Central memory CD8-positive, alpha-beta T cell (primary cell): ENCODE data around the gene CASKIN2.

ENCODE experiments used
- ATAC-seq: fragments of 150-1000 bp; cut with Tn5 transposase; replicated peaks from 2 replicates; pipeline ENCODE4 v1.10.0; 2022; ENCODE audit warnings: mild to moderate bottlenecking, moderate FRiP score, moderate number of reproducible peaks; ENCODE audit not compliant: poor library complexity, severe bottlenecking; ENCODE audit errors: extremely low read depth
- DNase-seq, 2 donors: peaks; one replicate each; pipeline ENCODE4 v3.0.0; 2021; ENCODE audit warnings: low spot score in 2 of 2
- H3K27ac Mint-ChIP-seq: one replicate; pipeline ENCODE4 v1.8.0; 2022; ENCODE audit warnings: low read depth, mild to moderate bottlenecking, moderate library complexity, mixed read lengths
- H3K27me3 Mint-ChIP-seq: one replicate; pipeline ENCODE4 v1.8.0; 2022; ENCODE audit warnings: mixed read lengths
- H3K36me3 Mint-ChIP-seq: one replicate; pipeline ENCODE4 v1.8.0; 2022; ENCODE audit warnings: mild to moderate bottlenecking, moderate library complexity, mixed read lengths; ENCODE audit not compliant: insufficient read depth
- H3K4me1 Mint-ChIP-seq: one replicate; pipeline ENCODE4 v1.8.0; 2022; ENCODE audit warnings: mixed read lengths
- H3K4me3 Mint-ChIP-seq: one replicate; pipeline ENCODE4 v1.8.0; 2022; ENCODE audit warnings: mild to moderate bottlenecking, moderate library complexity, mixed read lengths
- H3K9me3 Mint-ChIP-seq: one replicate; pipeline ENCODE4 v1.8.0; 2022; ENCODE audit warnings: mixed read lengths

The CASKIN2 gene

DNA sequence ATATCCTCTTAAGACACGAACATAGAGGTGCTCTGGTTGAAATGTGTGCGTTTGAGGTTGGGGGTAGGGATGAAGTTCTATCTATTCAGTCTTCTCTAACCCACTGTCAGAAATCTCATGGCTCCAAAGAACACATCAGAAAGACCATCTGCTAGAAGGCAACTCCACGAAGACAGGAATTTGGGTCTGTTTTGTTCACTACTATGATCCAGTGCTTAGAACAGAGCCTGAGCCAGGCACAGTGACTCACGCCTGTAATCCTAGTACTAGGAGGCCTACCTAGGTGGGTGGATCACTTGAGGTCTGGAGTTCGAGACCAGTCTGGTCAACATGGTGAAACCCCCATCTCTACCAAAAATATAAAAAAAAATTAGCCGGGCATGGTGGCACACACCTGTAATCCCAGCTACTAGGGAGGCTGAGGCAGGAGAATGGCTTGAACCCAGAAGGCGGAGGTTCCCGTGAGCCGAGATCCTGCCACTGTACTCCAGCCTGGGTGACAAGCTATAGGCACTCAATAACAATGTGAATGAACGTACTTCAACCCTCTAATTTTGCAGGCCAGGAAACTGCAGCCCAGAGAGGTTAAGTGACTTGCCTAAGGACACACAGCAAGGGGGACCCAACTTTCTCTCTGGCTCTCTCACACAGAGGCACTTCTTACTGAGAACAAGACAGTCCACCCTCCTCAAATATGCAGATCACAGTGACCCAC is 2.3 kb downstream of the CASKIN2 start:
- H3K4me1 Mint-ChIP-seq: peaks cover 11% of the 10 kb centered on the region

DNA sequence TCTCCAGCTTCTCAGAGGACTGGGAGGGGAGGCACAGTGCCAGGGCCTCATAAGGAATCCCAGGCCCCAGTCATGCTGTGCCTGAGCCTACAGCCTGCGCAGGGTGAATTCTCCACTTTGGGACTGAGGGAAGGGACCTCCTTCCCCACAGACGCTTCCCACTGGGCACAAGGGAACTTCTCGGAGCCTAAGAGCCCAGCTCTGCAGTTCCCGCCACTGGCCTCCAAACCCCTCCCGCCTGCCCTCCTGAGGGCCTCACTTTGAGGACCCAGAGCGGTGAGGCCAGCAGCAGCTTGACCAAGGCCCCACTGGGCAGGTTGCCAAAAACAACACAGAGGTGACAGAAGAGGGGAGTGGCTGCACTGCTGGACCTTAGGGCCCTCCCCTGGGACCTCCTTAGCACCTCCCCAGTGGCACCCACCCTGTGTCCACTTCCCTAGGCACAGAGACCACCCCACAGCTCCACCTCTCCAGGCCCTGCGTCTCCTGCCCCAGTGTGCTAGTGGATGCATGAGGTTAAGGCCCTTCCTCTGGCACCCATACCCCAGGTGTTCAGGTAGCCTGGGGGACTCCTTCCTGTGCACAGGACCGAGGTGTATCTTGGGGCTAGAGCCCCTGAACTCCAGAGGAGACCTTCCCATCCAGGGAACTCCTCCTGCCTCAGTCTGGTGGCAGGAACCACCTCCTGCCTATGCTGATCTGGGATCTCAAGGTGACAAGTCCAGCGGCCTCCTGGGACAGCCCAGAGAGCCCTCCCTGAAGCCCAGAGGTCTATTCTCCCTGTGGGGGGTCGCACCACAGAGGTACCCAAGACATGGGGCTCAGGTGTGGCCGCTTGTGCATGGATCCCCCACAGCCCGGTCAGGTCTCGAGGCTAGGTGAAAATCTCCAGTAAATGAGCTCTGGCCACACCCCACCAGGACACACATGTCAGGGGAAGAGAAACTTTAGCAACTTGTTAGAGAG is 3.4 kb downstream of the CASKIN2 start:
- H3K27me3 Mint-ChIP-seq: no peaks in the 10 kb centered on the region
- H3K4me1 Mint-ChIP-seq: no peaks in the 10 kb centered on the region
- no peak overlapping the region for H3K4me3 Mint-ChIP-seq
- H3K36me3 Mint-ChIP-seq: peaks cover 4% of the 10 kb centered on the region
- H3K9me3 Mint-ChIP-seq: no peaks in the 10 kb centered on the region
- no peak for ATAC-seq
- DNase-seq: no peak
- no peak overlapping the region for H3K27ac Mint-ChIP-seq

More for the DNA sequence above, 2.3 kb downstream of the CASKIN2 start:
- no peak overlapping the region for H3K4me3 Mint-ChIP-seq
- H3K27me3 Mint-ChIP-seq: no peaks in the 10 kb centered on the region
- DNase-seq (no peak), ATAC-seq (no peak)
- H3K27ac Mint-ChIP-seq: no peak overlapping the region
- peaks cover 6% of the 10 kb centered on the region for H3K36me3 Mint-ChIP-seq
- no peaks in the 10 kb centered on the region for H3K9me3 Mint-ChIP-seq

DNA sequence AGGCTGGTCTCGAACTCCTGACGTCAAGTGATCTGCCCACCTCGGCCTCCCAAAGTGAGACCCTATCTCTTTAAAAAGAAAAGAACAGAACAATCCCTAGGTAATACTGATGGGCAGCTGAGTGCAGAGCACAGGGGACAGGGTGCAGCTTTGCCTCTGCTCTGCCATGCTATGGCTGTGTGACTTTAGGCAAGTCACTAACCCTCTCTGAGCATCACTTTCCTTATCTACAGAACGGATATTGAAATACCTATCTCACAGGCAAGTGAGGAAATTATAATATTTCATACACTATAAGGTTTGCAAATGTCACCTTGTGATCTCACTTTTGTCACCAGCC is 4.1 kb downstream of the CASKIN2 start:
- Mint-ChIP-seq H3K9me3 (no peaks in the 10 kb centered on the region), H3K4me3 (no peak overlapping the region), H3K4me1 (no peaks in the 10 kb centered on the region), H3K27me3 (no peaks in the 10 kb centered on the region), H3K36me3 (peaks cover 4% of the 10 kb centered on the region), H3K27ac (no peak overlapping the region)
- DNase-seq: no peak
- ATAC-seq: no peak

DNA sequence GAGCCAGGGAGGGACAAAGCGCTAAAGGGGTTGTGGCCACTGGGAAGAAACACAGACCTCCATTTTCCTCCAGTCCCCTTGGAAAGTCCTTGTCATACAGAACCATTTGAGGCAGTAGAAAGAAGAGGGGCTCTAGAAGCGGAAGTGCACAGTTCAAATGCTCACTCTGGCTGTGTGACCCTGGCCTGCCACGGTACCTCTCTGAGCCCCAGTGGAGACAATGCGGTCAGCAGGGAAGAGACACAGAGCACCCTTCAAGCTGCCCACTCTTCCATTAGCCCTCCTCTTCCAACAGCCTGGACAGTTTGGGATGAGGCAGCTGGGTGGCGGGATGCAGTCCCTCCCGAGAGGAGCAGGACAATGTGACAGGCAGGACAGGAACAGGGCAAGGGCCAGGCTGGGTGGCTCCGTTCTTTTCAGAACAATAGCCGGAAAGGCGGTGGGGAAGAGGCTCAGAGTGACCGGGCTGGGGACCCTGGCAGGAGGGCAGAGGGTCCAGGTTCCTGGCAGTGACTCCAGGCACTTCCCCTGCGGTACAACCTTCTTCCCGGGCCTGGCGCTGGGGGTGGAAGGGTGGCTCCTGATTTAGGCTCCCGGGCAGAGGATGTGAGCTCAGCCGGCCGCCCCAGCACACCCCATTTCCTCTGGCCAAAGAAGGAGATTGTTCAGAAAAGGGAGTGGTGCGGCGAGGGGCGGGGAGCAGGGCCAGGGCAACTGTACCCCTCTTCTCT is 5.6 kb downstream of the CASKIN2 start:
- peaks cover 1% of the 10 kb centered on the region for H3K36me3 Mint-ChIP-seq
- H3K4me3 Mint-ChIP-seq: no peak overlapping the region
- peaks cover under 1% of the 10 kb centered on the region for H3K4me1 Mint-ChIP-seq
- no peaks in the 10 kb centered on the region for H3K27me3 Mint-ChIP-seq
- no peak for DNase-seq
- H3K9me3 Mint-ChIP-seq: no peaks in the 10 kb centered on the region
- H3K27ac Mint-ChIP-seq: no peak overlapping the region
- ATAC-seq: no peak

DNA sequence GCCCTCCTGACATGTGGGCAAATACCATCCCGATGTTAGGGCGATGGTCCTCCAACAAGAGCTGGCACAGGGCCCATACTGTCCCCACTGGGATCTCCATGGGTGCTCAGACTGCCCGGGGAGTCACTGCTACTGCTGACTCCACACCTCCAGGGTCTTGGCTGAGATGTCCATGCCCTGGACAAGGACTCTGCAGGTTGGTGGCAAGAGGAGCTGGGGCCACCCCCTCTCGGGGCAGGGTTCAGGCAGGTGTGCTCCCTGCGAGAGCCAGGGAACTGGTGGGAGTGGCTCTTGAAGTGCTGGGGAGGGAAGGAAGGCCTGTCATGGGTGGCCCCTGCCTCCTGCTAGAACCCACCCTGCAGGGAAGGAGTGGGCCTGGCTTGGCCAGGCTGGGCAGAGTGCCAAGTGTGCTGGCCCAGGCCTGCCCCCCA is 6.4 kb downstream of the CASKIN2 start:
- Mint-ChIP-seq H3K27me3 (no peaks in the 10 kb centered on the region), H3K27ac (no peak overlapping the region), H3K4me3 (no peak overlapping the region), H3K36me3 (peaks cover 1% of the 10 kb centered on the region), H3K4me1 (peaks cover 8% of the 10 kb centered on the region), H3K9me3 (no peaks in the 10 kb centered on the region)
- ATAC-seq (no peak), DNase-seq (no peak)

DNA sequence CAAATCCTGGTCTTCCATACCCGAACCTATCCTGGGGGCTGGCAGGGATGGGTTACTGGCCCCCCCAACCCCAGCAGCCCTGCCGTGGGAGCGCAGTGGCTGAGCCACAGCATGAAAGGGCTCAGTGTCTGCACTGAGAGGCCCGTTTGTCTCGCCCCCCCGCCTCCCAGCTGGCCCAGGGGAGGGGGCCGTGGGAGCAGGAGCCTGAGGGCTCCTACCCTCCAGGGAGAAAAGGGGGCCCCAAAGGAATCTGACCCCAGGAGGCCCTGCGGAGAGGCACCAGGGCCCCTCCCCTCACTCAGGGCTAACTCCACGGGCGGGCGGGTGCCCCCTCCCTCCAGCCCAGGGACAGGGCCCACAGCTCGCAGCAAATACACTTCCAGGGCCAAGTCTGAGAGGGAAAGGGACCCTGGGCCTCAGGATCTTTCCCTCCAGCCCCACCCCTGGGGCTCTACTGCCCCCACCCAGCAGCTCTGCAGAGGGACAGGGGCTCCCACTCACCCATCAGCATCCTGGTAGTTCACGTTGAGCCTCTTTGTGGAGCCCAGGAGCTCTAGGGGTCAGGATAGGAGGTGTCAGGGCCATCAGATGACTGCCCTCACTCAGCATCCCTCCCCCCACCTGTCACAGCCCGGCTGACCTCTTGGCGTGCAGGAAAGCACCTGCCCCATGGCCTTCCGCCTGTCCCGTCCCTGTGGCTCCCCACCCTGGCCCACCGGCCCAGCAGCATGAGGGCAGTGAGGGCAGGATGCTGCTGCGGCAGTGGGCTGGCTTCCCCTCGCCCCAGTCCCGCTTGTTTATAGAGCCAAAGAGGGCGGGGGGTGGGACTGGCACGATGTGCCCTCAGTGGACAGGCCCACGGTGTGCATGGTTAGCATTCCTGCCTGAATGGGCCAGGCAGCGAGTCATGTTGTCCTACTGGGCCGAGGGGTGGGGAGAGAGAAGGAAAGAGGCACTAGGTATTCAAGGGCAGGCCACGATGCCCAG is 7.3 kb downstream of the CASKIN2 start:
- no peak overlapping the region for H3K4me3 Mint-ChIP-seq
- no peak for ATAC-seq
- peaks cover 8% of the 10 kb centered on the region for H3K4me1 Mint-ChIP-seq
- H3K9me3 Mint-ChIP-seq: no peaks in the 10 kb centered on the region
- no peaks in the 10 kb centered on the region for H3K27me3 Mint-ChIP-seq
- no peak overlapping the region for H3K27ac Mint-ChIP-seq
- peaks cover 1% of the 10 kb centered on the region for H3K36me3 Mint-ChIP-seq
- DNase-seq: no peak

DNA sequence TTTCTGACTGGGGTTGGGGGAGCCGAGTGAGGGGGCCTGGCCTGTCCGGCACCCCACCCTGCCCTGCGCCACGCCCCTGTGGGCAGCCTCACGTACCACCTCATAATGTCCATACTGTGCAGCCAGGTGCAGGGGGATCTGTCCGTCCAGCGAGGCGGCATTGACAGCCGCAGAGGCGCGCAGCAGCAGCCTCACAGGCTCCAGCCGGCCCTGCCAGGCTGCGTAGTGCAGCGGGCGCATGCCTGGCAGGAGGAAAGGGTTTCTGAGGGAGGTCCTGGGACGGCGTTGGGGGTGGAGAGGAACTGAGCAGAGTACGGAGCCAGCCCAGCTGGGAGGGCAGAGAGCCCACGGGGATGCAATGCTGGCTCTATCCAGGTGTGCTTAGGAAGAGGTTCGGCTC is 8.4 kb downstream of the CASKIN2 start:
- DNase-seq (no peak), ATAC-seq (no peak)
- Mint-ChIP-seq H3K4me3 (no peak overlapping the region), H3K4me1 (peaks cover 8% of the 10 kb centered on the region), H3K27me3 (no peaks in the 10 kb centered on the region), H3K36me3 (peaks cover 1% of the 10 kb centered on the region), H3K27ac (no peak overlapping the region), H3K9me3 (no peaks in the 10 kb centered on the region)

DNA sequence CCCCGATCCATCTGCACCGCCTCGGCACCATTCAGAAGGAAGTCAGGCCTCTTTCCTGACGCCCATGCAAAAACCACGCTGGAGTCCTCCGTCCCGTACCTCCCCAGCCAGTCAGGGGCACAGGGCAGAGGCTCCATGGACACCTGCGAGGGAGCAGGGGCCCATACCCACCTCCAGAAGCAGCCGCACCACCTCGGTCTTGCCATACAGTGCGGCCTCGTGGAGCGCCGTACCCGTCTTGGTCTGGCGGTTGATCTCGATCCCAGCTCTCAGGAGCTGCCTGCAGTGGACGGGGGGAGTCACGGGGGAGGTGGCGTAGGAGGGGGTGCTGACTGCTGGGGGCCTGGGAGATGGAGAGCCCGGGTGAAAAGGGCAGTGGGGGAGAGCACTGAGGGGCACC is 9.2 kb downstream of the CASKIN2 start:
- Mint-ChIP-seq H3K4me1 (peaks cover 8% of the 10 kb centered on the region), H3K4me3 (no peak overlapping the region)

DNA sequence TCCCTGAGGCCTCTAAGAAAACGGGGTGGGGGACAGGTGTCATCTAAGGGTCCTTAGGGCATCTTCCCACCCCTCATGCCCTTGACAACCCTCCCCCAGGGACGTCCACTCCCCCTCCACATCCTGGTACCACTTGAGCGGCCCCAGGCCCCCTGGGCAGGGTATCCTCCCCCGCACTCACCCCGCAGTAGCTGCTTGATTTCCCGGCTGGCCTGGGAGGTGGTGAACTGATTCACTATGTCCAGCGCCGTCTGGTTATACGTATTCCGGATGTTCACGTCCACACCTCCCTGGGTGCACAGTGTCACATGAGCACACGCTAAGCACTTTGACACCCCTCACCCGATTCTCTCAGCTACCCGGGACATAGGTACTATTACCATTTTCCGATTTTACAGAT is 9.7 kb downstream of the CASKIN2 start:
- Mint-ChIP-seq H3K9me3 (no peaks in the 10 kb centered on the region), H3K4me3 (no peak overlapping the region), H3K4me1 (peaks cover 8% of the 10 kb centered on the region), H3K27me3 (no peaks in the 10 kb centered on the region), H3K27ac (no peak overlapping the region), H3K36me3 (peaks cover 1% of the 10 kb centered on the region)
- DNase-seq: no peak
- ATAC-seq: no peak

More for the DNA sequence above, 9.2 kb downstream of the CASKIN2 start:
- H3K27me3 Mint-ChIP-seq: no peaks in the 10 kb centered on the region
- ATAC-seq: no peak
- H3K36me3 Mint-ChIP-seq: peaks cover 1% of the 10 kb centered on the region
- H3K9me3 Mint-ChIP-seq: no peaks in the 10 kb centered on the region
- H3K27ac Mint-ChIP-seq: no peak overlapping the region
- DNase-seq: no peak

DNA sequence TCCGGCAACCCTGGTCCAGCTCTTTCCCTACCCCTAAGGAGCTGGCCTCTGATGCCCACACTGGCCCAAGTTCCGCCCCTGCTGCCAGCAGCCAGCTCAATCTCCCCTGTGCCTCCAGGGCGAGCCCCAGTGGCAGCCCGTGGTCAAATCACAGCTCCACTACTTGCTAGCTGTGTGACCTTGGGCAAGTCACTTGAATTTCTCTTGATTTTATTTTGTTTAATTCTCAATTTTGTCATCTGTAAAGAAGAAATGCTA is 10.3 kb downstream of the CASKIN2 start:
- ATAC-seq: no peak
- no peak overlapping the region for H3K27ac Mint-ChIP-seq

DNA sequence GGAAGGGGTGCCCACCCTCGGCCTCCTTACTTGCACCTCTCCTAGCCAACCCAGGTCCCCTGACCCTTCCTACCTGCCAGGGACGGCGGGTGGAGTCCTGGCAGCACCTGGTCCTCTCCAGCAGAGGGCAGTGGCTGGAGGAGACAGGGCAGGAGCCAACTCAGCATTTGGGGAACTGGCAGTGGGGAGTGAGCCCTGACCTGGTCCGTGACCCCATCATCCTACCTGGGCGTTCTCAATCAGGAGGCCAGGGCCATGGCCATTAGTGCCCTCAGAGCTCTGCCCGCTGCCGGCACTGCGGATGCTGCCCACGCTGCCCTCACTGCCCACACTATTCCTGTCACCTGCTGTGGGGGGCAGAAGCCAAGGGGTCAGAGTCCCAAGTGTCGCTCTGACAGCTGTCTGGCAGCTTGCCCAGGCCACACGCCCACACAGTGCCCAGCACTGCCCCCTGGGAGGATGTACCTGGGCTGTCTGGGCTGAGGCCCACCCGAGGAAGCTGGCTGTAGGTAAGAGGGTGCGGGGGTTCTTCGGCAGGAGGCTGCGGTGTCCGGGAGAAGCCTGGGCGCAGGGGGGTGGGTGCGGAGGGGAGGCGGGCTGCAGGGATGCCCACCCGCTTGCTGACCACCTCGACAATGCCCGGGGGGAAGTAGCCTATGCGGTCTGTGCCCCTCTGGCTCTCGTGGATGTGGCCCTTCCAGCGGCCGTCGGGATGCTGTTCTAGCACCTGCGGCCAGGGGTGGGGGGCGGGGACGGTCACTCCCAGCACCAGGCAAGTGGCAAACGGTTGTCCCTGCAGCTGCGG is 10.8 kb downstream of the CASKIN2 start:
- ATAC-seq (peak; percentile 45), DNase-seq (peak; percentile 30 to 36)
- Mint-ChIP-seq H3K27me3 (no peaks in the 10 kb centered on the region), H3K9me3 (no peaks in the 10 kb centered on the region), H3K27ac (no peak overlapping the region), H3K4me3 (peak overlapping the region; percentile 18), H3K36me3 (peaks cover 1% of the 10 kb centered on the region), H3K4me1 (peaks cover 8% of the 10 kb centered on the region)

More for the DNA sequence above, 10.3 kb downstream of the CASKIN2 start:
- Mint-ChIP-seq H3K36me3 (peaks cover 1% of the 10 kb centered on the region), H3K4me1 (peaks cover 8% of the 10 kb centered on the region), H3K4me3 (no peak overlapping the region), H3K9me3 (no peaks in the 10 kb centered on the region), H3K27me3 (no peaks in the 10 kb centered on the region)
- no peak for DNase-seq
